ENCODE results near the gene SEC61B.

SEC61B gene

DNA sequence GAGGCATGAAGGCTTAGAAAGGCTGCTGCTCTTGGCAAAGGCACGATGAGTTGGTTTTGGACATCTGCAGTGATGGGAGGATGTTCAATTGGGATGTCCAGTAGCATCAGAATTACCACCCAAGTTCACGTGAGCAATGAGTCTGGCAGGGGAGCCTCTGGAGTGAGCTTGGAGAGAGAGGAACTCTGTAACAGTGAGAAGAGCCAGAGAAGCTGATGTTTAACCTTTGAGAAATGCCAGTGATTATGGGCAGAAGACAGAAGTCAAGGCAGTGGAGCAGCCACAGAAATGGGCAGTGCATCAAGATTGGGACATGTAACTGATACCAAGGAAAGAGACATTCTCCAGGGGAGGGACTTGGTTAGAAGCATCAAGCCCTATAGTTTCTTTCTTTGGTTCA, 39.8 kb downstream of the SEC61B start:
- Histone ChIP-seq H3K36me3 (ENCODE audit: control insufficient read depth in 1 of 2, insufficient read depth in 2 of 2, low read length in 2 of 2) (no peaks in the 10 kb centered on the region), H3K9me3 (ENCODE audit: control insufficient read depth in 1 of 2, low read length in 2 of 2) (no peaks in the 10 kb centered on the region), H3K27me3 (ENCODE audit: low read depth, low read length) (no peaks in the 10 kb centered on the region), H3K27ac (ENCODE audit: low read length) (no peak overlapping the region), H3K4me3 (ENCODE audit: low read depth in 1 of 2, low read length in 2 of 2) (no peak overlapping the region), H3K4me1 (ENCODE audit: control insufficient read depth in 1 of 2, insufficient read depth in 2 of 2, low read length in 2 of 2) (peaks cover 0 to 17% of the 10 kb centered on the region in 2 donors)

GRCh38 chr9:99262949-99263418, 40.9 kb downstream of the SEC61B start:
- no peaks in the 10 kb centered on the region for H3K27me3 ChIP-seq (ENCODE audit: low read depth, low read length)
- H3K4me1 ChIP-seq (ENCODE audit: control insufficient read depth in 1 of 2, insufficient read depth in 2 of 2, low read length in 2 of 2): peaks cover 0 to 17% of the 10 kb centered on the region in 2 donors
- H3K27ac ChIP-seq (ENCODE audit: low read length): no peak overlapping the region
- H3K9me3 ChIP-seq (ENCODE audit: control insufficient read depth in 1 of 2, low read length in 2 of 2): no peaks in the 10 kb centered on the region
- no peaks in the 10 kb centered on the region for H3K36me3 ChIP-seq (ENCODE audit: control insufficient read depth in 1 of 2, insufficient read depth in 2 of 2, low read length in 2 of 2)
- H3K4me3 ChIP-seq (ENCODE audit: low read depth in 1 of 2, low read length in 2 of 2): no peak overlapping the region

- no peaks in the 10 kb centered on the region for H3K27me3 ChIP-seq (ENCODE audit: low read depth, low read length)
- no peaks in the 10 kb centered on the region for H3K9me3 ChIP-seq (ENCODE audit: control insufficient read depth in 1 of 2, low read length in 2 of 2)
- no peak overlapping the region for H3K27ac ChIP-seq (ENCODE audit: low read length)
- peaks cover 0 to 14% of the 10 kb centered on the region in 2 donors for H3K4me1 ChIP-seq (ENCODE audit: control insufficient read depth in 1 of 2, insufficient read depth in 2 of 2, low read length in 2 of 2)
- H3K36me3 ChIP-seq (ENCODE audit: control insufficient read depth in 1 of 2, insufficient read depth in 2 of 2, low read length in 2 of 2): no peaks in the 10 kb centered on the region
- no peak overlapping the region for H3K4me3 ChIP-seq (ENCODE audit: low read depth in 1 of 2, low read length in 2 of 2)
These were observed 42.1 kb downstream of the SEC61B start for GRCh38 chr9:99264070-99264680.

DNA sequence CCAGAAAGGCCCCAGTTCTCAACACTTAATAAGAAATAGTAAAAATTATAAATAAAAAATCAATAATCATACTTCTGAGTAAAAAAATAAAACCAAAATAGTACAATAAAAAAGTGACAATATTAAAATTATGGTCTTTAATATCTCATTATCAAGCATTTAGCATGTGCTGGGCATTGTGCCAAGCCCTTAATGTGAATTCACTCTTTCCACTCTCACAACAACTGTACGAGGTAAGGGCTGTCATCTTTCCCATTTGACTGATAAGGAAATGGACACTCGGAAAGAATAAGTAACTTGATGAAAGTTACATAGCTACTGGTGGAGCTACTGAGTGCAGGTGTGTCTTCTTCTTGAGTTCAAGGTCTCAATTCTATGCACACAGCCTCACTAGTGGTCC, 43.6 kb downstream of the SEC61B start:
- Histone ChIP-seq H3K27ac (ENCODE audit: low read length) (no peak overlapping the region), H3K4me1 (ENCODE audit: control insufficient read depth in 1 of 2, insufficient read depth in 2 of 2, low read length in 2 of 2) (peaks cover 0 to 3% of the 10 kb centered on the region in 2 donors), H3K36me3 (ENCODE audit: control insufficient read depth in 1 of 2, insufficient read depth in 2 of 2, low read length in 2 of 2) (no peaks in the 10 kb centered on the region), H3K27me3 (ENCODE audit: low read depth, low read length) (no peaks in the 10 kb centered on the region), H3K9me3 (ENCODE audit: control insufficient read depth in 1 of 2, low read length in 2 of 2) (no peaks in the 10 kb centered on the region), H3K4me3 (ENCODE audit: low read depth in 1 of 2, low read length in 2 of 2) (no peak overlapping the region)

DNA sequence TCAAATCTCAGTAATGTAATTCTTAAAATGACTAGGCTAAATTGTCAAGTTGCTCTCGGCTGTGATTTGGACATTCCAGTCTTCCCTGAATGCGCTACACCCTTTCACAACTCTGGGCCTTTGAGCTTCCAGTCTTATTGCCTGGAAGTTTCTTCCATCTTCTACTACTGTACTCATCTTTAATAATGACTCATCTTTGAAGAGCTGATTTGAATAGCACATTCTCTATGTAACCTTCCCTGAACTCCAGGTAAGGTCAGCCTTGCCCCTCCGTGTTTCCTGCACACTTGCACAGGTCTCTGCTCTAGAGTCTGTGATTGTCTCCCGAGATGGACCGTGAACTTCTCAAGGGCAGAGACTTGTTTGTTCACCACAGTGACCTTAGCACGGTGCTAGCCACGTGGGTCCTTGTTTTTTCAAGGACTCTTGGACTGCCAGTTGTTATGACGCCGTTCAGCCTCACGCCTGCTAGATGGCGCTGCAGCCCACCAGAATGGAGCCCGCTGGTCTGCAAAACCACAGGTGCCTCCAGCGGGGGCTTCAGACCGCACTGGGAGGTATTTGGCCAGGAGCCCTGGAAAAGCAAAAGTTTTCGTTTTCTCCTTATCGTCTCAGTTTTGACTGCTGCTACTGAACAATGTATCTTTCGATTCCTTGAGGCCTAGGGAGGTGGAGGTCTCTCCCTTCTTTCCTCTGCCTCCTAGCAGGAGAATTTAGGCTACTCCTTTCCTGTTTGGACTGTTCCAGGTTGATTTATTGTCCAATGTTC, 44.4 kb downstream of the SEC61B start:
- no peak overlapping the region for H3K27ac ChIP-seq (ENCODE audit: low read length)

DNA sequence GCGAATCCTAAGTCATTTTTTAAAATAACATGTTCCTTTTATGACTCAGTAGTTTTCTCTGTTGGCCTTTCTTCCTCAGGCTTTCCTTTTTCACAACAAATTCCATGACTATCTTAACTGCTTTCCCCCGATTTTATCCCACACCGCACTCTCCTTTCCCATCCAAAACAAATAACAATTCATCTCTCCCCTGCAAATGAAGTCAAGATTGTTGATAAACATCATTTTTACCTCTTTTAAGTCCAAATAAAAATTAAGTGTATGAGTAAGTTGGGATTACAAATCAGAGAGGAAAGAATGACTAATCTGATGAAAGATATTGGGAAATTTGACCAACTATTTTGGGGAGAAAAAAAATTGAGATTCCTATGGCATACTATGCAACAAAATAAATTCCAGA, 47.3 kb downstream of the SEC61B start:
- peaks cover 0 to 3% of the 10 kb centered on the region in 2 donors for H3K4me1 ChIP-seq (ENCODE audit: control insufficient read depth in 1 of 2, insufficient read depth in 2 of 2, low read length in 2 of 2)
- no peaks in the 10 kb centered on the region for H3K9me3 ChIP-seq (ENCODE audit: control insufficient read depth in 1 of 2, low read length in 2 of 2)
- no peaks in the 10 kb centered on the region for H3K36me3 ChIP-seq (ENCODE audit: control insufficient read depth in 1 of 2, insufficient read depth in 2 of 2, low read length in 2 of 2)
- no peak overlapping the region for H3K27ac ChIP-seq (ENCODE audit: low read length)
- no peaks in the 10 kb centered on the region for H3K27me3 ChIP-seq (ENCODE audit: low read depth, low read length)
- no peak overlapping the region for H3K4me3 ChIP-seq (ENCODE audit: low read depth in 1 of 2, low read length in 2 of 2)

More for the DNA sequence above, 44.4 kb downstream of the SEC61B start:
- peaks cover 0 to 3% of the 10 kb centered on the region in 2 donors for H3K4me1 ChIP-seq (ENCODE audit: control insufficient read depth in 1 of 2, insufficient read depth in 2 of 2, low read length in 2 of 2)
- no peak overlapping the region for H3K4me3 ChIP-seq (ENCODE audit: low read depth in 1 of 2, low read length in 2 of 2)
- H3K36me3 ChIP-seq (ENCODE audit: control insufficient read depth in 1 of 2, insufficient read depth in 2 of 2, low read length in 2 of 2): no peaks in the 10 kb centered on the region
- H3K9me3 ChIP-seq (ENCODE audit: control insufficient read depth in 1 of 2, low read length in 2 of 2): no peaks in the 10 kb centered on the region
- H3K27me3 ChIP-seq (ENCODE audit: low read depth, low read length): no peaks in the 10 kb centered on the region

GRCh38 chr9:99270491-99270890, 48.4 kb downstream of the SEC61B start:
- peaks cover 0 to 3% of the 10 kb centered on the region in 2 donors for H3K4me1 ChIP-seq (ENCODE audit: control insufficient read depth in 1 of 2, insufficient read depth in 2 of 2, low read length in 2 of 2)
- no peaks in the 10 kb centered on the region for H3K36me3 ChIP-seq (ENCODE audit: control insufficient read depth in 1 of 2, insufficient read depth in 2 of 2, low read length in 2 of 2)
- no peak overlapping the region for H3K4me3 ChIP-seq (ENCODE audit: low read depth in 1 of 2, low read length in 2 of 2)
- no peaks in the 10 kb centered on the region for H3K27me3 ChIP-seq (ENCODE audit: low read depth, low read length)
- no peak overlapping the region for H3K27ac ChIP-seq (ENCODE audit: low read length)
- no peaks in the 10 kb centered on the region for H3K9me3 ChIP-seq (ENCODE audit: control insufficient read depth in 1 of 2, low read length in 2 of 2)

GRCh38 chr9:99272836-99273235, 50.8 kb downstream of the SEC61B start:
- Histone ChIP-seq H3K27me3 (ENCODE audit: low read depth, low read length) (no peaks in the 10 kb centered on the region), H3K4me1 (ENCODE audit: control insufficient read depth in 1 of 2, insufficient read depth in 2 of 2, low read length in 2 of 2) (no peaks in the 10 kb centered on the region), H3K36me3 (ENCODE audit: control insufficient read depth in 1 of 2, insufficient read depth in 2 of 2, low read length in 2 of 2) (no peaks in the 10 kb centered on the region), H3K4me3 (ENCODE audit: low read depth in 1 of 2, low read length in 2 of 2) (no peak overlapping the region), H3K27ac (ENCODE audit: low read length) (no peak overlapping the region), H3K9me3 (ENCODE audit: control insufficient read depth in 1 of 2, low read length in 2 of 2) (no peaks in the 10 kb centered on the region)

DNA sequence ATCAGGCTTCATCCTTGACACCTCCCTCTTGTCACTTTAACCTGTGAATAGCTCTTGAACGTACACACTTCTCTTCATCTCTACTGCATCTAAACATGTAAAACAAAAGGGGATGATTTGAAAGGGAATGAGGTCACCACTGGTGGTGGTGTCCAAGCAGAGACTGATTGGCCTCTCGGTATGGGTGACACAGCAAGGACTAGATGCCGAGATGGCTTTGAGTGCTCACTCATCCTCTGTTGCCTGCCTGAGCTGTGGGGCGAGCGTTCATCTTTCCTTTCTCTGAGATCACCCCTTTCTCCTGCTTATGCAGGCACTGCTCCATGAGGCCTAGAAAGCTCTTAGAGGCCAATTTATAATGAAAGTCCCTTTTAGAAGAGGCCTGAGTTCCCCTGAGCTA, 51.9 kb downstream of the SEC61B start:
- H3K27ac ChIP-seq (ENCODE audit: low read length): no peak overlapping the region
- H3K36me3 ChIP-seq (ENCODE audit: control insufficient read depth in 1 of 2, insufficient read depth in 2 of 2, low read length in 2 of 2): no peaks in the 10 kb centered on the region
- H3K4me3 ChIP-seq (ENCODE audit: low read depth in 1 of 2, low read length in 2 of 2): no peak overlapping the region
- H3K4me1 ChIP-seq (ENCODE audit: control insufficient read depth in 1 of 2, insufficient read depth in 2 of 2, low read length in 2 of 2): no peaks in the 10 kb centered on the region
- no peaks in the 10 kb centered on the region for H3K27me3 ChIP-seq (ENCODE audit: low read depth, low read length)
- H3K9me3 ChIP-seq (ENCODE audit: control insufficient read depth in 1 of 2, low read length in 2 of 2): no peaks in the 10 kb centered on the region

GRCh38 chr9:99274495-99274894, 52.4 kb downstream of the SEC61B start:
- Histone ChIP-seq H3K36me3 (ENCODE audit: control insufficient read depth in 1 of 2, insufficient read depth in 2 of 2, low read length in 2 of 2) (no peaks in the 10 kb centered on the region), H3K4me1 (ENCODE audit: control insufficient read depth in 1 of 2, insufficient read depth in 2 of 2, low read length in 2 of 2) (no peaks in the 10 kb centered on the region), H3K4me3 (ENCODE audit: low read depth in 1 of 2, low read length in 2 of 2) (no peak overlapping the region), H3K27ac (ENCODE audit: low read length) (no peak overlapping the region), H3K27me3 (ENCODE audit: low read depth, low read length) (no peaks in the 10 kb centered on the region), H3K9me3 (ENCODE audit: control insufficient read depth in 1 of 2, low read length in 2 of 2) (no peaks in the 10 kb centered on the region)
